CD14-positive monocyte (primary cell): ENCODE data around the gene UBE2G1. TPM values are rescaled to one million over a fixed set of nuclear protein-coding genes. Genes with fewer than 3 reads are reported as not detected.

Experiments used
- DNase-seq, 3 donors: peaks; one replicate each; pipeline ENCODE4 v3.0.0-alpha.2; 2011 to 2022
- H2AFZ ChIP-seq: 2 replicates; pipeline ENCODE4 v1.6.0; 2012; ENCODE audit warnings: mild to moderate bottlenecking, low read depth, low read length, inconsistent platforms; ENCODE audit not compliant: insufficient read depth, poor library complexity, severe bottlenecking
- H3K27ac ChIP-seq, 2 donors: 1 replicate in 1 of 2; 2 replicates in 1 of 2; pipeline ENCODE4 v1.5.1; 2012 to 2013; ENCODE audit warnings: low read length in 2 of 2, control low read depth in 1 of 2, inconsistent platforms in 1 of 2, low read depth in 1 of 2, mild to moderate bottlenecking in 1 of 2
- H3K27me3 ChIP-seq, 2 donors: one replicate each; pipeline versions ENCODE4 v1.6.0 to v1.6.1; 2011 to 2013; ENCODE audit warnings: low read length in 2 of 2; ENCODE audit not compliant: control insufficient read depth in 2 of 2, insufficient read depth in 2 of 2
- H3K36me3 ChIP-seq, 2 donors: replicated peaks in 1 of 2; 1 replicate in 1 of 2; 2 replicates in 1 of 2; pipeline versions ENCODE4 v1.5.1 to v1.6.1; 2012 to 2013; ENCODE audit warnings: low read length in 2 of 2, control low read depth in 1 of 2, inconsistent platforms in 1 of 2, mild to moderate bottlenecking in 1 of 2; ENCODE audit not compliant: insufficient read depth in 2 of 2, control insufficient read depth in 1 of 2
- H3K4me1 ChIP-seq, 2 donors: 1 replicate in 1 of 2; 2 replicates in 1 of 2; pipeline versions ENCODE4 v1.5.1 to v1.6.1; 2012 to 2013; ENCODE audit warnings: low read length in 2 of 2, control low read depth in 1 of 2, inconsistent platforms in 1 of 2, mild to moderate bottlenecking in 1 of 2, moderate library complexity in 1 of 2; ENCODE audit not compliant: insufficient read depth in 2 of 2, control insufficient read depth in 1 of 2
- H3K4me2 ChIP-seq: replicated peaks from 2 replicates; pipeline ENCODE3; 2012; ENCODE audit warnings: low read length, moderate library complexity, mild to moderate bottlenecking; ENCODE audit not compliant: poor library complexity, severe bottlenecking; ENCODE audit errors: extremely low read depth
- H3K4me3 ChIP-seq, 3 experiments: fragments of 200-600 bp in 1 of 3; sonication (generic) in 1 of 3; replicated peaks in 1 of 3; 1 replicate in 2 of 3; 2 replicates in 1 of 3; pipeline ENCODE4 v1.5.1; 2011 to 2013; ENCODE audit warnings: low read length in 3 of 3, mild to moderate bottlenecking in 3 of 3, control low read depth in 2 of 3, low read depth in 2 of 3, inconsistent platforms in 1 of 3, moderate library complexity in 1 of 3
- H3K79me2 ChIP-seq: 2 replicates; pipeline ENCODE4 v1.6.0; 2012; ENCODE audit warnings: mild to moderate bottlenecking, control low read depth, inconsistent platforms, low read length, moderate library complexity; ENCODE audit not compliant: insufficient read depth
- H3K9ac ChIP-seq: 2 replicates; pipeline ENCODE4 v1.6.0; 2017; ENCODE audit warnings: low read length, mild to moderate bottlenecking; ENCODE audit not compliant: insufficient read depth, poor library complexity, severe bottlenecking
- H3K9me3 ChIP-seq, 2 donors: replicated peaks in 1 of 2; 1 replicate in 1 of 2; 2 replicates in 1 of 2; pipeline versions ENCODE4 v1.5.1 to v1.6.1; 2012 to 2013; ENCODE audit warnings: low read length in 2 of 2, control low read depth in 1 of 2; ENCODE audit not compliant: control insufficient read depth in 1 of 2, insufficient read depth in 1 of 2
- H4K20me1 ChIP-seq: 2 replicates; pipeline ENCODE4 v1.6.0; 2012; ENCODE audit warnings: mild to moderate bottlenecking, low read length, control low read depth, moderate library complexity; ENCODE audit not compliant: insufficient read depth
- H3K27ac Mint-ChIP-seq, 7 donors: one replicate each; pipeline ENCODE4 v1.8.0; 2020; ENCODE audit warnings: mild to moderate bottlenecking in 7 of 7, mixed read lengths in 7 of 7, moderate library complexity in 6 of 7, inconsistent platforms in 2 of 7
- H3K27me3 Mint-ChIP-seq, 3 donors: one replicate each; pipeline ENCODE4 v1.8.0; 2021 to 2022; ENCODE audit warnings: low read depth in 3 of 3, mild to moderate bottlenecking in 3 of 3, mixed read lengths in 3 of 3, moderate library complexity in 3 of 3, inconsistent platforms in 1 of 3
- H3K36me3 Mint-ChIP-seq, 2 donors: one replicate each; pipeline ENCODE4 v1.8.0; 2020; ENCODE audit warnings: mixed read lengths in 2 of 2, inconsistent platforms in 1 of 2, mild to moderate bottlenecking in 1 of 2
- H3K4me1 Mint-ChIP-seq: one replicate; pipeline ENCODE4 v1.8.0; 2020; ENCODE audit warnings: mild to moderate bottlenecking, mixed read lengths
- H3K4me3 Mint-ChIP-seq, 2 donors: one replicate each; pipeline ENCODE4 v1.8.0; 2020; ENCODE audit warnings: mild to moderate bottlenecking in 2 of 2, mixed read lengths in 2 of 2, moderate library complexity in 1 of 2
- H3K9me3 Mint-ChIP-seq, 7 donors: one replicate each; pipeline ENCODE4 v1.8.0; 2020 to 2022; ENCODE audit warnings: mixed read lengths in 7 of 7, mild to moderate bottlenecking in 6 of 7, moderate library complexity in 6 of 7, inconsistent platforms in 2 of 7
- WGBS: methylation state at CpG from one replicate; pipeline ENCODE4 v1.1.5; 2013; ENCODE audit warnings: missing lambda C conversion rate; ENCODE audit not compliant: insufficient coverage; 5-methylcytosine and 5-hydroxymethylcytosine counted together
- intact Hi-C, 2 donors: fragments of 100-400 bp; cut with micrococcal nuclease; formaldehyde crosslinking; loops; one replicate each; pipeline versions ENCODE4 v1.15.0 to v1.15.1; 2023
- polyA plus RNA-seq, 3 donors: library from polyadenylated mRNA; depleted of rRNA in 1 of 3; unstranded in 2 of 3; stranded (reverse) in 1 of 3; fragments of 300-500 nt in 2 of 3; fragments of >200 nt in 1 of 3; fragmentation: Illumina TruSeq in 2 of 3; gene quantifications; 1 replicate in 2 of 3; 2 replicates in 1 of 3; pipeline ENCODE4 v1.2.3, GENCODE V29; 2012 to 2021
- TF ChIP-seq, protein P1 (sequence below): fragments of 200-600 bp; IDR thresholded peaks from one replicate; pipeline ENCODE4 v1.8.0; 2022; ENCODE audit warnings: antibody characterized with exemption, mild to moderate bottlenecking

The UBE2G1 gene
- polyA plus RNA-seq, 3 donors = 18.3 to 41.4 (median 29.3) TPM

DNA sequence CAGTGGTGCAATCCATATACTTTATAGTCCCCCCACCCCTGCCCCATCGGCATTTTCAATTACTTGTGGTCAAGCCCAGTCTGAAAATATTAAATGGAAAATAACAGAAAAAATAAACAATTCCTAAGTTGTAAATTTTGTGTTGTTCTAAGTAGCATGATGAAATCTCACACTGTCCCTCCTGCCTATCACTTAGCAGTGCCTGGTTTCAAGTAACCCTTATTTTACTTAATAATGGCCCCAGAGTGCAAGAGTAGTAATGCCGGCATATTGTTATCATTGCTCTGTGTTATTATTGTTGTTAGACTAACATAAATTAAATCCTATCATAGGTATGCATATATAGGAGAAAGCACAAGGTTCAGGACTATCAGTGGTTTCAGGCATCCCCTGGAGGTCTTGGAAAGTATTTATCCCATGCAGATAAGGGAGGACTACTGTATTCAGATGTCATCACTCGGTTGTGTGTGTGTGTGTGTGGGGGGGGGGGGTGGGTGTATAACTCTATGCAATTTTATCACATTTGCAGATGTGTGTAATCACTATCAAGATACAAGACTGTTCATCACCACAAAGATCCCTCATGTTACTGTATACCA is 9.3 kb downstream of the UBE2G1 start:
- Histone ChIP-seq H4K20me1 (peaks cover 99% of the 10 kb centered on the region), H3K4me2 (no peak overlapping the region), H3K79me2 (peaks cover 98% of the 10 kb centered on the region), H3K27ac (no peak overlapping the region), H2AFZ (no peak overlapping the region), H3K4me1 (no peaks in the 10 kb centered on the region), H3K9ac (no peak overlapping the region), H3K9me3 (no peaks in the 10 kb centered on the region), H3K36me3 (peaks cover 0 to 2% of the 10 kb centered on the region in 2 donors), H3K27me3 (no peaks in the 10 kb centered on the region), H3K4me3 (no peak overlapping the region)
- no peaks in the 10 kb centered on the region for H3K9me3 Mint-ChIP-seq
- WGBS = no CpG with 5 or more reads among the region's 3 CpGs
- peaks cover 0 to 1% (median 0%) of the 10 kb centered on the region in 3 donors for H3K27me3 Mint-ChIP-seq
- no peak for DNase-seq
- peak overlapping the region in 1 of 7 donors; percentile 57 for H3K27ac Mint-ChIP-seq
- H3K36me3 Mint-ChIP-seq = peaks cover 0 to 12% of the 10 kb centered on the region in 2 donors
- H3K4me1 Mint-ChIP-seq = peaks cover 10% of the 10 kb centered on the region
- TF ChIP-seq, protein P1, sequence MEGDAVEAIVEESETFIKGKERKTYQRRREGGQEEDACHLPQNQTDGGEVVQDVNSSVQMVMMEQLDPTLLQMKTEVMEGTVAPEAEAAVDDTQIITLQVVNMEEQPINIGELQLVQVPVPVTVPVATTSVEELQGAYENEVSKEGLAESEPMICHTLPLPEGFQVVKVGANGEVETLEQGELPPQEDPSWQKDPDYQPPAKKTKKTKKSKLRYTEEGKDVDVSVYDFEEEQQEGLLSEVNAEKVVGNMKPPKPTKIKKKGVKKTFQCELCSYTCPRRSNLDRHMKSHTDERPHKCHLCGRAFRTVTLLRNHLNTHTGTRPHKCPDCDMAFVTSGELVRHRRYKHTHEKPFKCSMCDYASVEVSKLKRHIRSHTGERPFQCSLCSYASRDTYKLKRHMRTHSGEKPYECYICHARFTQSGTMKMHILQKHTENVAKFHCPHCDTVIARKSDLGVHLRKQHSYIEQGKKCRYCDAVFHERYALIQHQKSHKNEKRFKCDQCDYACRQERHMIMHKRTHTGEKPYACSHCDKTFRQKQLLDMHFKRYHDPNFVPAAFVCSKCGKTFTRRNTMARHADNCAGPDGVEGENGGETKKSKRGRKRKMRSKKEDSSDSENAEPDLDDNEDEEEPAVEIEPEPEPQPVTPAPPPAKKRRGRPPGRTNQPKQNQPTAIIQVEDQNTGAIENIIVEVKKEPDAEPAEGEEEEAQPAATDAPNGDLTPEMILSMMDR = no peak
- intact Hi-C loops = no loop called here
- H3K4me3 Mint-ChIP-seq = no peak overlapping the region

DNA sequence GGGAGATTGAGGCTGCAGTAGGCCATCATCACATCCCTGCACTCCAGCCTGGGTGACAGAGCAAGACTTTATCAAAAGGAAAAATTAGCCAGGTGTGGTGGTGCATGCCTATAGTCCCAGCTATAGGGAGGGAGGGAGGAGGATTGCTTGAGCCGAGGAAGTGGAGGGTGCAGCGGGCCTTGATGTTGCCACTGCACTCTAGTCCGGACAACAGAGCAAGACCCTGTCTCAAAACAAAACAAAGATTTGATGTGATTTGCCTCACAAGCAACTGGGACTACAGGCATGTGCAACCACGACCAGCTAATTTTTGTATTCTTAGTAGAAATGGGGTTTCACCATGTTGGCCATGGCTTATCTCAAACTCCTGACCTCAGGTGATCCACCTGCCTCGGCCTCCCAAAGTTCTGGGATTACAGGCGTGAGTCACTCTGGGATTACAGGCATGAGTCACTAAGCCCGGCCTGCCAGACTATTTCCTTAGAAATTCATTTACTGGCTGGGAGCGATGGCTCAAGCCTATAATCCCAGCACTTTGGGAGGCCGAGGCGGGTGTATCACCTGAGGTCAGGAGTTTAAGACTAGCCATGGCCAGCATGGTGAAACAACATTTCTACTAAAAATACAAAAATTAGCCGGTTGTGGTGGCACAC is 11.5 kb downstream of the UBE2G1 start:
- H3K36me3 ChIP-seq = no peaks in the 10 kb centered on the region
- no peaks in the 10 kb centered on the region for H3K9me3 ChIP-seq
- H3K4me3 Mint-ChIP-seq = no peak overlapping the region
- no peaks in the 10 kb centered on the region for H3K27me3 ChIP-seq
- no peak for DNase-seq
- H3K36me3 Mint-ChIP-seq = peaks cover 0 to 3% of the 10 kb centered on the region in 2 donors
- 96% methylated on average over 11 of the region's 11 CpGs for WGBS
- H3K79me2 ChIP-seq = peaks cover 98% of the 10 kb centered on the region
- H3K4me3 ChIP-seq = no peak overlapping the region
- H3K9me3 Mint-ChIP-seq = no peaks in the 10 kb centered on the region
- peaks cover 7% of the 10 kb centered on the region for H3K4me1 Mint-ChIP-seq
- H3K4me2 ChIP-seq = no peak overlapping the region
- TF ChIP-seq, protein P1 = no peak
- no peak overlapping the region for H3K27ac ChIP-seq
- H3K4me1 ChIP-seq = no peaks in the 10 kb centered on the region
- peaks cover 99% of the 10 kb centered on the region for H4K20me1 ChIP-seq
- intact Hi-C loops = no loop called here
- no peak overlapping the region for H3K9ac ChIP-seq
- no peak overlapping the region for H3K27ac Mint-ChIP-seq
- H2AFZ ChIP-seq = no peak overlapping the region
- H3K27me3 Mint-ChIP-seq = peaks cover 0 to 3% (median 0%) of the 10 kb centered on the region in 3 donors
